Endothelial cell of hepatic sinusoid (primary cell): Measurements from ENCODE around the gene STUM.

Source experiments
- in situ Hi-C: cut with HindIII; loops from 2 replicates; pipeline ENCODE4 v1.10.0; 2017; ENCODE audit warnings: low sequenced_read_pairs

STUM gene

GRCh38 chr1:226635456-226635941 is 86.9 kb downstream of the STUM start:
- in situ Hi-C loops, result loop anchor here (5.0 to 10.0 kb wide), 2 partner anchors 72 to 209 kb away; no protein-coding TSS in a partner anchor

- in situ Hi-C loops, result loop anchor here (5.0 to 10.0 kb wide), 2 partner anchors 71 to 208 kb away; no protein-coding TSS in a partner anchor
Observed at GRCh38 chr1:226636847-226637096, 88.2 kb downstream of the STUM start.

GRCh38 chr1:226637147-226637935 is 88.8 kb downstream of the STUM start:
- in situ Hi-C loops, result loop anchor here (5.0 to 10.0 kb wide), 2 partner anchors 70 to 207 kb away; no protein-coding TSS in a partner anchor

- in situ Hi-C loops, result loop anchor here (5.0 to 10.0 kb wide), 2 partner anchors 69 to 207 kb away; no protein-coding TSS in a partner anchor
Observed at GRCh38 chr1:226638001-226638601, 89.5 kb downstream of the STUM start.

GRCh38 chr1:226638608-226639007 is 90.0 kb downstream of the STUM start:
- in situ Hi-C loops, result loop anchor here (5.0 to 10.0 kb wide), 2 partner anchors 69 to 206 kb away; no protein-coding TSS in a partner anchor

GRCh38 chr1:226639206-226639605 is 90.6 kb downstream of the STUM start:
- in situ Hi-C loops, result loop anchor here (5.0 to 10.0 kb wide), 2 partner anchors 68 to 206 kb away; no protein-coding TSS in a partner anchor

- in situ Hi-C loops, result loop anchor here (5.0 to 10.0 kb wide), 2 partner anchors 68 to 205 kb away; no protein-coding TSS in a partner anchor
Observed at GRCh38 chr1:226639631-226640061, 91.1 kb downstream of the STUM start.

- in situ Hi-C loops, result no loop called here
Observed at GRCh38 chr1:226640321-226641136, 92.0 kb downstream of the STUM start.

- in situ Hi-C loops, result no loop called here
Observed at GRCh38 chr1:226641671-226642231, 93.2 kb downstream of the STUM start.

- in situ Hi-C loops, result no loop called here
Observed at GRCh38 chr1:226642421-226642820, 93.9 kb downstream of the STUM start.

- in situ Hi-C loops, result no loop called here
Observed at GRCh38 chr1:226643177-226643576, 94.6 kb downstream of the STUM start.

GRCh38 chr1:226643611-226644540 is 95.3 kb downstream of the STUM start:
- in situ Hi-C loops, result no loop called here

- in situ Hi-C loops, result no loop called here
Observed at GRCh38 chr1:226644541-226645176, 96.1 kb downstream of the STUM start.

GRCh38 chr1:226645279-226645976 is 96.9 kb downstream of the STUM start:
- in situ Hi-C loops, result no loop called here

GRCh38 chr1:226646026-226646869 is 97.7 kb downstream of the STUM start:
- in situ Hi-C loops, result no loop called here

- in situ Hi-C loops, result no loop called here
Observed at GRCh38 chr1:226646870-226647449, 98.4 kb downstream of the STUM start.

GRCh38 chr1:226647719-226648118 is 99.2 kb downstream of the STUM start:
- in situ Hi-C loops, result no loop called here
